ENCODE results near the gene MCF2L. TPM values are rescaled to one million over a fixed set of nuclear protein-coding genes. Genes with fewer than 3 reads are reported as not detected.

MCF2L gene
- total RNA-seq, 2 donors from 2014 or later: 48.0 to 49.9 TPM

- 0 to 79% methylated on average over 1 to 6 of the region's 8 CpGs for WGBS, 2 experiments (ENCODE audit: insufficient coverage in 1 of 2, insufficient read length in 1 of 2)
Measured at GRCh38 chr13:113040031-113040430, 71.0 kb downstream of the MCF2L start.

GRCh38 chr13:113040597-113041292 is 71.7 kb downstream of the MCF2L start:
- no peaks in the 10 kb centered on the region for H3K4me1 ChIP-seq (ENCODE audit: control insufficient read depth, insufficient read depth, low read length)
- peaks cover 14% of the 10 kb centered on the region for H3K36me3 Mint-ChIP-seq (ENCODE audit: low read depth)
- no peaks in the 10 kb centered on the region for H3K27me3 ChIP-seq (ENCODE audit: control insufficient read depth, insufficient read depth, low read length, poor library complexity, severe bottlenecking)
- peaks cover 7% of the 10 kb centered on the region for H3K9me3 ChIP-seq (ENCODE audit: control insufficient read depth, low read length)
- no peak overlapping the region for H3K27ac ChIP-seq (ENCODE audit: low read depth, low read length)
- TF ChIP-seq, protein P1, sequence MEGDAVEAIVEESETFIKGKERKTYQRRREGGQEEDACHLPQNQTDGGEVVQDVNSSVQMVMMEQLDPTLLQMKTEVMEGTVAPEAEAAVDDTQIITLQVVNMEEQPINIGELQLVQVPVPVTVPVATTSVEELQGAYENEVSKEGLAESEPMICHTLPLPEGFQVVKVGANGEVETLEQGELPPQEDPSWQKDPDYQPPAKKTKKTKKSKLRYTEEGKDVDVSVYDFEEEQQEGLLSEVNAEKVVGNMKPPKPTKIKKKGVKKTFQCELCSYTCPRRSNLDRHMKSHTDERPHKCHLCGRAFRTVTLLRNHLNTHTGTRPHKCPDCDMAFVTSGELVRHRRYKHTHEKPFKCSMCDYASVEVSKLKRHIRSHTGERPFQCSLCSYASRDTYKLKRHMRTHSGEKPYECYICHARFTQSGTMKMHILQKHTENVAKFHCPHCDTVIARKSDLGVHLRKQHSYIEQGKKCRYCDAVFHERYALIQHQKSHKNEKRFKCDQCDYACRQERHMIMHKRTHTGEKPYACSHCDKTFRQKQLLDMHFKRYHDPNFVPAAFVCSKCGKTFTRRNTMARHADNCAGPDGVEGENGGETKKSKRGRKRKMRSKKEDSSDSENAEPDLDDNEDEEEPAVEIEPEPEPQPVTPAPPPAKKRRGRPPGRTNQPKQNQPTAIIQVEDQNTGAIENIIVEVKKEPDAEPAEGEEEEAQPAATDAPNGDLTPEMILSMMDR (conservative IDR thresholded peaks at IDR 0.05): no peak
- peaks cover 9% of the 10 kb centered on the region for H3K9me3 Mint-ChIP-seq
- 91 to 96% methylated on average over 7 to 13 of the region's 13 CpGs for WGBS, 2 experiments (ENCODE audit: insufficient coverage in 1 of 2, insufficient read length in 1 of 2)
- H3K4me3 Mint-ChIP-seq: no peak overlapping the region
- H3K36me3 ChIP-seq (ENCODE audit: control insufficient read depth, insufficient read depth, low read length): no peaks in the 10 kb centered on the region
- no peaks in the 10 kb centered on the region for H3K4me1 Mint-ChIP-seq
- DNase-seq: no peak
- no peaks in the 10 kb centered on the region for H3K27me3 Mint-ChIP-seq (ENCODE audit: insufficient read depth)
- H3K9ac ChIP-seq (ENCODE audit: extremely low read depth, low read length, poor library complexity, severe bottlenecking): no peak overlapping the region
- H3K4me3 ChIP-seq (ENCODE audit: low read length): no peak overlapping the region
- H3K27ac Mint-ChIP-seq: no peak overlapping the region

More at GRCh38 chr13:113040031-113040430, 71.0 kb downstream of the MCF2L start:
- Mint-ChIP-seq H3K4me3 (no peak overlapping the region), H3K27me3 (ENCODE audit: insufficient read depth) (no peaks in the 10 kb centered on the region), H3K4me1 (peaks cover 1% of the 10 kb centered on the region), H3K36me3 (ENCODE audit: low read depth) (peaks cover 16% of the 10 kb centered on the region), H3K9me3 (peaks cover 9% of the 10 kb centered on the region), H3K27ac (no peak overlapping the region)
- Histone ChIP-seq H3K27ac (ENCODE audit: low read depth, low read length) (no peak overlapping the region), H3K9me3 (ENCODE audit: control insufficient read depth, low read length) (peaks cover 7% of the 10 kb centered on the region), H3K4me1 (ENCODE audit: control insufficient read depth, insufficient read depth, low read length) (no peaks in the 10 kb centered on the region), H3K4me3 (ENCODE audit: low read length) (no peak overlapping the region), H3K36me3 (ENCODE audit: control insufficient read depth, insufficient read depth, low read length) (no peaks in the 10 kb centered on the region), H3K9ac (ENCODE audit: extremely low read depth, low read length, poor library complexity, severe bottlenecking) (no peak overlapping the region), H3K27me3 (ENCODE audit: control insufficient read depth, insufficient read depth, low read length, poor library complexity, severe bottlenecking) (no peaks in the 10 kb centered on the region)
- TF ChIP-seq, protein P1 (conservative IDR thresholded peaks at IDR 0.05): no peak
- DNase-seq: no peak

- Histone ChIP-seq H3K4me1 (ENCODE audit: control insufficient read depth, insufficient read depth, low read length) (no peaks in the 10 kb centered on the region), H3K27ac (ENCODE audit: low read depth, low read length) (no peak overlapping the region), H3K9me3 (ENCODE audit: control insufficient read depth, low read length) (peaks cover 7% of the 10 kb centered on the region), H3K9ac (ENCODE audit: extremely low read depth, low read length, poor library complexity, severe bottlenecking) (no peak overlapping the region), H3K4me3 (ENCODE audit: low read length) (no peak overlapping the region), H3K36me3 (ENCODE audit: control insufficient read depth, insufficient read depth, low read length) (no peaks in the 10 kb centered on the region), H3K27me3 (ENCODE audit: control insufficient read depth, insufficient read depth, low read length, poor library complexity, severe bottlenecking) (no peaks in the 10 kb centered on the region)
- Mint-ChIP-seq H3K4me1 (no peaks in the 10 kb centered on the region), H3K9me3 (peaks cover 9% of the 10 kb centered on the region), H3K27ac (no peak overlapping the region), H3K36me3 (ENCODE audit: low read depth) (peaks cover 15% of the 10 kb centered on the region), H3K27me3 (ENCODE audit: insufficient read depth) (no peaks in the 10 kb centered on the region), H3K4me3 (no peak overlapping the region)
- DNase-seq: no peak
- 91% methylated on average over 7 to 11 of the region's 11 CpGs for WGBS, 2 experiments (ENCODE audit: insufficient coverage in 1 of 2, insufficient read length in 1 of 2)
- TF ChIP-seq, protein P1 (conservative IDR thresholded peaks at IDR 0.05): no peak
Measured at GRCh38 chr13:113041293-113041690, 72.3 kb downstream of the MCF2L start.
